HepG2 (cell line): Measurements from ENCODE around the gene ASCL2.

Experiments
- SMC3 ChIP-seq: IDR thresholded peaks from 2 replicates; pipeline ENCODE4 v1.6.1; 2011; ENCODE audit warnings: low read length, improper control_type of control experiment
- TGIF2 ChIP-seq: IDR thresholded peaks from 2 replicates; pipeline ENCODE4 v1.6.1; 2016; ENCODE audit warnings: control low read depth, missing compliant biosample characterization
- YY1 ChIP-seq: IDR thresholded peaks from 2 replicates; pipeline ENCODE4 v1.6.1; 2011; ENCODE audit warnings: low read length, low read depth, moderate library complexity, mild to moderate bottlenecking; ENCODE audit not compliant: insufficient read depth, insufficient replicate concordance
- ZNF362 ChIP-seq: sonication (generic); formaldehyde crosslinking; IDR thresholded peaks from 2 replicates; pipeline ENCODE4 v1.4.0; 2020; ENCODE audit warnings: missing genetic modification reagents, mild to moderate bottlenecking, borderline replicate concordance
- ZNF768 ChIP-seq: sonication (generic); formaldehyde crosslinking; IDR thresholded peaks from 2 replicates; pipeline ENCODE4 v1.4.0; 2020; ENCODE audit warnings: missing genetic modification reagents
- ZNF777 ChIP-seq: sonication (generic); formaldehyde crosslinking; IDR thresholded peaks from 2 replicates; pipeline ENCODE4 v1.4.0; 2020; ENCODE audit warnings: missing genetic modification reagents
- ZSCAN22 ChIP-seq: sonication (generic); formaldehyde crosslinking; IDR thresholded peaks from 2 replicates; pipeline ENCODE4 v1.4.0; 2020; ENCODE audit warnings: mild to moderate bottlenecking, missing genetic modification reagents
- TF ChIP-seq, protein P1 (sequence below): sonication (generic); formaldehyde crosslinking; IDR thresholded peaks from 2 replicates; pipeline ENCODE4 v1.4.0; 2020; ENCODE audit warnings: low read depth, missing genetic modification reagents
- TF ChIP-seq, protein P2 (sequence below): sonication (generic); formaldehyde crosslinking; IDR thresholded peaks from 2 replicates; pipeline ENCODE4 v1.5.0; 2020; ENCODE audit warnings: mild to moderate bottlenecking, missing genetic modification reagents, moderate library complexity

DNA sequence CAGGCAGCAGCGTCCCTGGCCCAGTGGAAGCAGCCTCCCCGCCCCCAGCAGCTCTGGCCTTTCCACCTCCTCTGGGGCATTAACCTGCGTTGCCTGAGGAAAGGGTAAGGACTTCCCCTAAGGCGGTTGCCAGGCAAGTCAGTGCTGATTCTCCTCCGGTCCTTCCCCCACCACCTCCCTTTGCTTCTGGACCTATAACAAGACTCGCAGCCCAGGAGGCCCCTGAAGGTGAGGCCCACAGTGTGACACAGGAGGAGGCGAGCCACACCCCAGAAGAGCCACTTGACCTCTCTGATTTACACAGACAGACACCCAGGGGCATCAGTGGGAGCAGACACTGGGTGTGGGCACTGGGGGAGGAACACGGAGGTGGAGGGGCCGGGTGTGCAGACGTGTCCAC is 35.4 kb downstream of the ASCL2 start:
- TF ChIP-seq, protein P1, sequence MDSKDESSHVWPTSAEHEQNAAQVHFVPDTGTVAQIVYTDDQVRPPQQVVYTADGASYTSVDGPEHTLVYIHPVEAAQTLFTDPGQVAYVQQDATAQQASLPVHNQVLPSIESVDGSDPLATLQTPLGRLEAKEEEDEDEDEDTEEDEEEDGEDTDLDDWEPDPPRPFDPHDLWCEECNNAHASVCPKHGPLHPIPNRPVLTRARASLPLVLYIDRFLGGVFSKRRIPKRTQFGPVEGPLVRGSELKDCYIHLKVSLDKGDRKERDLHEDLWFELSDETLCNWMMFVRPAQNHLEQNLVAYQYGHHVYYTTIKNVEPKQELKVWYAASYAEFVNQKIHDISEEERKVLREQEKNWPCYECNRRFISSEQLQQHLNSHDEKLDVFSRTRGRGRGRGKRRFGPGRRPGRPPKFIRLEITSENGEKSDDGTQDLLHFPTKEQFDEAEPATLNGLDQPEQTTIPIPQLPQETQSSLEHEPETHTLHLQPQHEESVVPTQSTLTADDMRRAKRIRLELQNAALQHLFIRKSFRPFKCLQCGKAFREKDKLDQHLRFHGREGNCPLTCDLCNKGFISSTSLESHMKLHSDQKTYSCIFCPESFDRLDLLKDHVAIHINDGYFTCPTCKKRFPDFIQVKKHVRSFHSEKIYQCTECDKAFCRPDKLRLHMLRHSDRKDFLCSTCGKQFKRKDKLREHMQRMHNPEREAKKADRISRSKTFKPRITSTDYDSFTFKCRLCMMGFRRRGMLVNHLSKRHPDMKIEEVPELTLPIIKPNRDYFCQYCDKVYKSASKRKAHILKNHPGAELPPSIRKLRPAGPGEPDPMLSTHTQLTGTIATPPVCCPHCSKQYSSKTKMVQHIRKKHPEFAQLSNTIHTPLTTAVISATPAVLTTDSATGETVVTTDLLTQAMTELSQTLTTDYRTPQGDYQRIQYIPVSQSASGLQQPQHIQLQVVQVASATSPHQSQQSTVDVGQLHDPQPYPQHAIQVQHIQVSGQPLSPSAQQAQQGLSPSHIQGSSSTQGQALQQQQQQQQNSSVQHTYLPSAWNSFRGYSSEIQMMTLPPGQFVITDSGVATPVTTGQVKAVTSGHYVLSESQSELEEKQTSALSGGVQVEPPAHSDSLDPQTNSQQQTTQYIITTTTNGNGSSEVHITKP (CRISPR knock-in tag) = no peak
- TF ChIP-seq, protein P2, sequence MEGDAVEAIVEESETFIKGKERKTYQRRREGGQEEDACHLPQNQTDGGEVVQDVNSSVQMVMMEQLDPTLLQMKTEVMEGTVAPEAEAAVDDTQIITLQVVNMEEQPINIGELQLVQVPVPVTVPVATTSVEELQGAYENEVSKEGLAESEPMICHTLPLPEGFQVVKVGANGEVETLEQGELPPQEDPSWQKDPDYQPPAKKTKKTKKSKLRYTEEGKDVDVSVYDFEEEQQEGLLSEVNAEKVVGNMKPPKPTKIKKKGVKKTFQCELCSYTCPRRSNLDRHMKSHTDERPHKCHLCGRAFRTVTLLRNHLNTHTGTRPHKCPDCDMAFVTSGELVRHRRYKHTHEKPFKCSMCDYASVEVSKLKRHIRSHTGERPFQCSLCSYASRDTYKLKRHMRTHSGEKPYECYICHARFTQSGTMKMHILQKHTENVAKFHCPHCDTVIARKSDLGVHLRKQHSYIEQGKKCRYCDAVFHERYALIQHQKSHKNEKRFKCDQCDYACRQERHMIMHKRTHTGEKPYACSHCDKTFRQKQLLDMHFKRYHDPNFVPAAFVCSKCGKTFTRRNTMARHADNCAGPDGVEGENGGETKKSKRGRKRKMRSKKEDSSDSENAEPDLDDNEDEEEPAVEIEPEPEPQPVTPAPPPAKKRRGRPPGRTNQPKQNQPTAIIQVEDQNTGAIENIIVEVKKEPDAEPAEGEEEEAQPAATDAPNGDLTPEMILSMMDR (CRISPR knock-in tag) = no peak
- TF ChIP-seq ZNF768 (CRISPR knock-in tag) (no peak), ZNF362 (no peak), ZSCAN22 (CRISPR knock-in tag) (no peak), TGIF2 (CRISPR knock-in tag) (no peak), ZNF777 (no peak), SMC3 (no peak), YY1 (no peak)
